Measurements from ENCODE around the gene FTSJ1.
A peak's percentile ranks its signal among the peaks of the same experiment; 100 is the strongest.

FTSJ1 gene

DNA sequence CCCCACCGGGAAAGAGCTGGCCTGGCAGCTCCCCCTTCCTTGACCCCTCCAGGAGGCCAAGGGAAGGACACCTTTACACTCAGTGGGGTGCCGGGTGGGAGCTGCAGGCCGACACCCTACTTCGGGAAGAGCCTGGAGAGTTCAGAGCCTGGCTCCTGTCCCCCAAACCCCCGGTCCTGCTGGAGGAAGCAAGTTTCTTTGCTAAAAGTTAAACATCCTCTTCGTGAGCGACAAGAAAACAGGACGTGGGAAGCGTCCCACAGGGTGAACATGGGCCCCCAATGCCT lies 2.4 kb upstream of the FTSJ1 start:
- H3K4me2 ChIP-seq (ENCODE audit: low read depth, low read length): no peak overlapping the region
- peaks cover 40% of the 10 kb centered on the region for H3K79me2 ChIP-seq (ENCODE audit: low read length)
- no peak overlapping the region for H3K9ac ChIP-seq (ENCODE audit: low read length)

DNA sequence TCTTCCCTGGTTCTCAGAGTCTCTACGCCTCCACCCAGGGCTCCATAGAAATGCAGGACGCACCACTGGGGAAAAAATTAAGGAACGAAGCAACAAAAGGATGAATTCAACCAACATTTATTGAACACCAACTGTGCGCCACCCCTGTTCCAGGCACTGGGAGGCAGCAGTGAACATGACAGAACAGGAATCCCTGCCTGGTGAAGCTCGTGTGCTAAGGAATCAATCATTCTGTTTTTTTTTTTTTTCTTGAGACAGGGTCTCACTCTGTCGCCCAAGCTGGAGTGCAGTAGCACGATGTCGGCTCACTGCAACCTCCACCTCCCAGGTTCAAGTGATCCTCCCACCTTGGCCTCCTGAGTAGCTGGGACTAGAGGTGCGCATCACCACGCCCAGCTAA lies 1.9 kb upstream of the FTSJ1 start:
- TF ChIP-seq, protein P1, sequence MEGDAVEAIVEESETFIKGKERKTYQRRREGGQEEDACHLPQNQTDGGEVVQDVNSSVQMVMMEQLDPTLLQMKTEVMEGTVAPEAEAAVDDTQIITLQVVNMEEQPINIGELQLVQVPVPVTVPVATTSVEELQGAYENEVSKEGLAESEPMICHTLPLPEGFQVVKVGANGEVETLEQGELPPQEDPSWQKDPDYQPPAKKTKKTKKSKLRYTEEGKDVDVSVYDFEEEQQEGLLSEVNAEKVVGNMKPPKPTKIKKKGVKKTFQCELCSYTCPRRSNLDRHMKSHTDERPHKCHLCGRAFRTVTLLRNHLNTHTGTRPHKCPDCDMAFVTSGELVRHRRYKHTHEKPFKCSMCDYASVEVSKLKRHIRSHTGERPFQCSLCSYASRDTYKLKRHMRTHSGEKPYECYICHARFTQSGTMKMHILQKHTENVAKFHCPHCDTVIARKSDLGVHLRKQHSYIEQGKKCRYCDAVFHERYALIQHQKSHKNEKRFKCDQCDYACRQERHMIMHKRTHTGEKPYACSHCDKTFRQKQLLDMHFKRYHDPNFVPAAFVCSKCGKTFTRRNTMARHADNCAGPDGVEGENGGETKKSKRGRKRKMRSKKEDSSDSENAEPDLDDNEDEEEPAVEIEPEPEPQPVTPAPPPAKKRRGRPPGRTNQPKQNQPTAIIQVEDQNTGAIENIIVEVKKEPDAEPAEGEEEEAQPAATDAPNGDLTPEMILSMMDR (IDR thresholded peaks at IDR 0.05; ENCODE audit: low read length): peak; percentile 33
- no peak for TF ChIP-seq EZH2phosphoT487 (IDR thresholded peaks at IDR 0.05; ENCODE audit: low read length)
- no peak overlapping the region for H2AFZ ChIP-seq (ENCODE audit: low read length)
- no peak overlapping the region for H3K9ac ChIP-seq (ENCODE audit: low read length)
- H3K4me3 ChIP-seq (ENCODE audit: low read length): no peak overlapping the region
- DNase-seq: no peak
- H3K9me2 ChIP-seq (replicated peaks; ENCODE audit: insufficient read depth, low read length): no peaks in the 10 kb centered on the region
- no peaks in the 10 kb centered on the region for H3K36me3 ChIP-seq (replicated peaks; ENCODE audit: insufficient read depth, low read length)
- H4K20me1 ChIP-seq (ENCODE audit: insufficient read depth, low read length): no peaks in the 10 kb centered on the region
- H3K4me1 ChIP-seq (ENCODE audit: low read length): no peaks in the 10 kb centered on the region
- H3F3A ChIP-seq (ENCODE audit: insufficient read depth, low read length): no peaks in the 10 kb centered on the region
- no peak overlapping the region for H3K27ac ChIP-seq (ENCODE audit: low read length)
- H3K9me3 ChIP-seq (replicated peaks; ENCODE audit: insufficient read depth, low read length): no peaks in the 10 kb centered on the region
- peaks cover 38% of the 10 kb centered on the region for H3K79me2 ChIP-seq (ENCODE audit: low read length)
- no peaks in the 10 kb centered on the region for H3K27me3 ChIP-seq (replicated peaks; ENCODE audit: insufficient read depth, low read length)
- no peak overlapping the region for H3K4me2 ChIP-seq (ENCODE audit: low read depth, low read length)

More for the DNA sequence above, 2.4 kb upstream of the FTSJ1 start:
- no peaks in the 10 kb centered on the region for H3K9me2 ChIP-seq (replicated peaks; ENCODE audit: insufficient read depth, low read length)
- H3K36me3 ChIP-seq (replicated peaks; ENCODE audit: insufficient read depth, low read length): no peaks in the 10 kb centered on the region
- TF ChIP-seq, protein P1 (IDR thresholded peaks at IDR 0.05; ENCODE audit: low read length): no peak
- no peak for TF ChIP-seq EZH2 (optimal IDR thresholded peaks at IDR 0.05; ENCODE audit: low read depth, low read length)
- TF ChIP-seq EZH2phosphoT487 (IDR thresholded peaks at IDR 0.05; ENCODE audit: low read length): no peak
- H3K27ac ChIP-seq (ENCODE audit: low read length): no peak overlapping the region
- no peaks in the 10 kb centered on the region for H3K9me3 ChIP-seq (replicated peaks; ENCODE audit: insufficient read depth, low read length)
- no peaks in the 10 kb centered on the region for H3K27me3 ChIP-seq (replicated peaks; ENCODE audit: insufficient read depth, low read length)
- H2AFZ ChIP-seq (ENCODE audit: low read length): no peak overlapping the region
- no peak overlapping the region for H3K4me3 ChIP-seq (ENCODE audit: low read length)
- H3K4me1 ChIP-seq (ENCODE audit: low read length): no peaks in the 10 kb centered on the region
- DNase-seq: no peak
- no peaks in the 10 kb centered on the region for H4K20me1 ChIP-seq (ENCODE audit: insufficient read depth, low read length)
- H3F3A ChIP-seq (ENCODE audit: insufficient read depth, low read length): no peaks in the 10 kb centered on the region

- TF ChIP-seq EZH2phosphoT487 (IDR thresholded peaks at IDR 0.05; ENCODE audit: low read length) (no peak), EZH2 (optimal IDR thresholded peaks at IDR 0.05; ENCODE audit: low read depth, low read length) (no peak)
- TF ChIP-seq, protein P1 (IDR thresholded peaks at IDR 0.05; ENCODE audit: low read length): no peak
- no peak overlapping the region for H2AFZ ChIP-seq (ENCODE audit: low read length)
- H3K79me2 ChIP-seq (ENCODE audit: low read length): peaks cover 36% of the 10 kb centered on the region
- DNase-seq: no peak
- H3F3A ChIP-seq (ENCODE audit: insufficient read depth, low read length): no peaks in the 10 kb centered on the region
- H3K9me2 ChIP-seq (replicated peaks; ENCODE audit: insufficient read depth, low read length): no peaks in the 10 kb centered on the region
- H4K20me1 ChIP-seq (ENCODE audit: insufficient read depth, low read length): no peaks in the 10 kb centered on the region
- no peak overlapping the region; the same call in 1 of the 2 replicates for H3K4me2 ChIP-seq (ENCODE audit: low read depth, low read length)
- no peaks in the 10 kb centered on the region for H3K27me3 ChIP-seq (replicated peaks; ENCODE audit: insufficient read depth, low read length)
- no peaks in the 10 kb centered on the region for H3K4me1 ChIP-seq (ENCODE audit: low read length)
- H3K27ac ChIP-seq (ENCODE audit: low read length): no peak overlapping the region
- H3K9ac ChIP-seq (ENCODE audit: low read length): no peak overlapping the region
- no peaks in the 10 kb centered on the region for H3K9me3 ChIP-seq (replicated peaks; ENCODE audit: insufficient read depth, low read length)
- H3K36me3 ChIP-seq (replicated peaks; ENCODE audit: insufficient read depth, low read length): no peaks in the 10 kb centered on the region
- H3K4me3 ChIP-seq (ENCODE audit: low read length): no peak overlapping the region
Observed at GRCh38 chrX:48474581-48474980, 1.4 kb upstream of the FTSJ1 start.

Measured in MM.1S (cell line).